Lung microvascular endothelial cell (primary cell): ENCODE data around the gene CRX. TPM values are rescaled to one million over a fixed set of nuclear protein-coding genes. Genes with fewer than 3 reads are reported as not detected.
"Not testable (repeated sequence)": the region's sequence is repeated elsewhere in the genome, so short reads cannot be mapped to it uniquely, and the experiment has no call there.

ENCODE experiments used
- DNase-seq, 2 donors: peaks; one replicate each; pipeline versions ENCODE4 v3.0.0 to v3.0.0-alpha.2; 2010; ENCODE audit warnings: low read depth in 2 of 2
- total RNA-seq: library from RNA; depleted of rRNA; stranded (reverse); fragments of >200 nt; gene quantifications from 2 replicates; pipeline ENCODE4 v1.2.1, GENCODE V29; 2014

CRX gene
- total RNA-seq, 1 donor from 2014 or later = not detected

DNA sequence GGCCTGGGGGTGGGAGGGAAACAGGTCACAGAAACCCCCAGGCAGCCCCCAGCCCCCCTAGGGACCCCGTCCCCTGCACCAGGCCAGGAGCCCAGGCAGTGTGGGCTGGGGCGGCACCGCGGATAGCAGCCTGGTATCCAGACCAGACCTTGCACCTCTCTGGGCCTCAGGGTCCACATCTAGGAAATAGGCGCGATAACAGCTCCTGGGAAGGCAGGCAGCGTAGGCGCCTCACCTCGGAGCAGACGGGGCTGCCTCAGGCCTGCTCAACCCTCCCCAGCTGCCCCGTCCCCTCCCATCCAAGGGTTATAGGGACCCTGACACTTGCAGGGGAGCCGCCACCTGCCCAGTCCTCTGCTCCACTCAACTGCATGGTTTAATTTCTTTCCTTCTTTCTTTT lies 18.1 kb upstream of the CRX start:
- DNase-seq = not testable (repeated sequence)

DNA sequence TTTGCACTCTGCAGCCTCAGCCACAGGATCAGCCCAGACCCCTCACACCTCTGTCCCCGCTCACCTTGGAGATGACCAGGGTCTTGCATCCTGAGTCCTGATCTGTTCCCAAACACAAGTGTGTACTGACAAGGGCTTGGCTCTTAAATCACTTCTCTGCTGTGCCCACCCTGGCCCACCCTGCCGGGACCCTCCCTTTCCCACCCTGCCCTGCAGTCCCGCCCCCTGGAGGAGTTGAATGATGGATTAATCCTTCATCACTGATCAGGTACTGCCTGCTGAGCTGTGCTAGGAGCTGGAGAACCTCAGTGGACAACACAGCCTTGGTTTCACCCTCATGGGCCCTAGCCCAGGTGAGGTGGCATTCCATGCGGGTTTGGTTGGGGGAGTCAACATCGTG lies 17.3 kb upstream of the CRX start, which contains the start of gene TPRX1:
TSS of gene TPRX1 (minus strand) at position 101 of the 400 bp plus-strand sequence. CDS start at position 89, 12 bp downstream.
- not testable (repeated sequence) for DNase-seq

- DNase-seq = no peak
These were observed 16.4 kb upstream of the CRX start for GRCh38 chr19:47805313-47805712.

GRCh38 chr19:47806435-47806834 lies 15.3 kb upstream of the CRX start:
- DNase-seq = no peak

GRCh38 chr19:47813304-47813994 lies 8.3 kb upstream of the CRX start:
- peak; percentile 36 to 68 for DNase-seq

- no peak for DNase-seq
These were observed 7.8 kb upstream of the CRX start for GRCh38 chr19:47813995-47814328.

GRCh38 chr19:47816270-47816669 lies 5.5 kb upstream of the CRX start:
- DNase-seq = not testable (repeated sequence)

- not testable (repeated sequence) for DNase-seq
These were observed 3.5 kb upstream of the CRX start for GRCh38 chr19:47818221-47818620.

- no peak for DNase-seq
These were observed 1.9 kb upstream of the CRX start for GRCh38 chr19:47819858-47820257.

GRCh38 chr19:47820410-47820809 lies 1.3 kb upstream of the CRX start:
- DNase-seq = no peak

DNA sequence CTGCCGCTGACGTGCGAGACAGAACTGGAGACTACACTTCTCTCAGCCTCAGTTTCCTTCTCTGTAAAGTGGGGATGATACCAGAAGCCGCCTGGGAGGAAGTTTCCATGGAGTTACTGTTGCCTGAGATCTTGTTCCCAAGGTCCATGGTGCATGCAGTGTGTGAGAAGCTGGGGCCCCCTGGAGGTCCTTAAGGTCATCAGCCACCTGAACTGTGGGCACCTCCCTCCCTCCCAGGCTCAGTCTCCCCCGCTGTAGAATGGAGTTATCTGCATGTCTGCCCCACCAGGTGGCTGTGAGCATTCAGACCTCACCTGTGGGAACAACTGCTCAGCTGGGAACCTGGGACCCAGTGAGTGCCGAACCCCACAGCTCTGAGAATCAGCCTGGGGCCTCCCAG lies 2.7 kb downstream of the CRX start:
- no peak for DNase-seq

GRCh38 chr19:47826800-47827199 lies 5.1 kb downstream of the CRX start:
- DNase-seq = no peak

DNA sequence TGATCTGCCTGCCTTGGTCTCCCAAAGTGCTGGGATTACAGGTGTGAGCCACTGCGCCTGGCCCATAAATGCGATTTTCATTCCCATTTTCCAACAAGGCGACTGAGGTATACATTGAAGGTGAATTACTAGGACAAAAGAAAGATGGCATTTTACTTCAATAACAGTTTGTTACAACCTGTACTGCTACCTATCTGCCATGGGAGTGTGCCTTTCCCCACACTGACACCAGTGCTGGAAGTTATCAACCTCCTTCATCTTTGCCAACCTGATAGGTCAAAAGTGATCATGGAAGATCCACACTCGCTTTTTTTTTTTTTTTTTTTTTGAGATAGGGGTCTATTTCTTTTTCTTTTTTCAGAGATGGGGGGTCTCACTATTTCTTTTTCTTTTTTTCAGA lies 11.0 kb downstream of the CRX start:
- no peak for DNase-seq

DNA sequence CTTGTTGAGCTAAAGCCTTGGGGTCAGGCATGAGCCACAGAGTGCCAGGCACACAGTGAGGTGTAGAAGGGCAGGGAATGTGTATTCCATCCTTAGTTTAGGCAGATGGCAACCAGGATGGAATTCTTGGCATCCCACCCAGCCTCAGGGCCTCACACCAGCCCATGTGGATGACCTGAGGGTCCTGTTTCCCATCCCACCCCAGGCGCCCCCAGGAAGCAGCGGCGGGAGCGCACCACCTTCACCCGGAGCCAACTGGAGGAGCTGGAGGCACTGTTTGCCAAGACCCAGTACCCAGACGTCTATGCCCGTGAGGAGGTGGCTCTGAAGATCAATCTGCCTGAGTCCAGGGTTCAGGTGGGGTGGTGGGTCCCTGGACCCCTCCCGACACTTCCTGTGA lies 14.3 kb downstream of the CRX start:
- no peak for DNase-seq

- no peak for DNase-seq
These were observed 17.7 kb downstream of the CRX start for GRCh38 chr19:47839411-47839810.

DNA sequence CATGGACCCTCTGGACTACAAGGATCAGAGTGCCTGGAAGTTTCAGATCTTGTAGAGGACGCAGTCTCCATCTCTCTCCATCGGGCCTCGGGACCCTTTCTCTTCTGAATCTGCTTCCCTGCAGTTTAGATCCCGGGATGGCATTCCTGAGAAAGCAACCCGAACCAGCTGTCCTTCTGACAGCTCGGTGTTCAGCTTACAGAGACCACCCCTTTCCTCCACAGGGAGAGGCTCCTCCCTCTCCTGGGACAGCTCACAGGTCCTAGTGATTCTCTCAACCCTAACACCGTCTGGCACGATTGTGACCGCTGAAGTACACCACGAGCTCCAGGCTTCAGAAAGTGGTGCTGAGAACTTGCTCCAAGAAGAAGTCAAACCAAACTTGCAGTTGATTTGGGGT lies 18.2 kb downstream of the CRX start:
- no peak for DNase-seq

- DNase-seq = no peak
These were observed 21.2 kb downstream of the CRX start for GRCh38 chr19:47842941-47843340.

DNA sequence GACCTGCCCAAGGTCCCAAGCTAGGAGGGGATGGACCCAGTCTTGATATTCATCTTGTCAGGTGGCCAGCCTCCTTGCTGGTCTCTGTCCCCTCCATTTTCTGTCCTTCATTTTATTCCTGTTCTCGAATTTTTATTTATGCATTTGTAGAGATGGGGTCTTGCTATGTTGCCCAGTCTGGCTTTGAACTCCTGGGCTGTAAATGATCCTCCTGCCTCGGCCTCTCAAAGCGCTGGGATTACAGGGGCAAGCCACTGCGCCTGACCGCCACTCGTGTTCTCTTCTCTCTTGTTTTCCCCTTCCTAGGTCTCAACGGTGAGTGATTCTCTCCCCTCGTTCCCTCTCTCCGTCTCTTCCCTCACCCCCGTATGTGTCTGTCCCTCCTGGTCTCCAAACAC lies 26.7 kb downstream of the CRX start:
- no peak for DNase-seq

GRCh38 chr19:47848823-47849473 lies 27.2 kb downstream of the CRX start:
- DNase-seq = no peak

GRCh38 chr19:47853003-47853402 lies 31.3 kb downstream of the CRX start:
- no peak for DNase-seq

DNA sequence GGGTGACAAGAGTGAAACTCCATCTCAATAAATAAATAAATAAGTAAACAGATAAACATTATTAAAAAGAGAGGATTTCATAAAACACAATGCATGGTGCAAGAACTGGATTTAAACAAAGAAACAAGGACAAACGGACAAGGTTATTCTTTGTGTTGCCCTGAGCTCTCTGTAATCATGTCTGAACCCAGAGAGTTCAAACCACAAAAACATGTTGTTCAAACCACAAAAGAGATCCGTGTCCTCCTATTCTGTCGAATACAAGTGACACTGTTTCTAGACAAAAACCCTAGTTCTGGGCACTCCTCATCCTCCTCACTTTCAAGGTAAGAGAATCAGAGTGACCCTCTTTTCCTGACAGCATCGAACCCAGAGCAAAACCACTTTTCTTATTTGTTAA lies 32.7 kb downstream of the CRX start:
- no peak for DNase-seq

GRCh38 chr19:47858231-47858630 lies 36.5 kb downstream of the CRX start:
- peak in 1 of 2 donors; percentile 14 for DNase-seq

- not testable (repeated sequence) for DNase-seq
These were observed 37.0 kb downstream of the CRX start, which contains the start of gene TPRX2 for GRCh38 chr19:47858646-47859285. Gene TPRX2, plus strand, starts transcription at chr19:47859235. Its CDS starts 12 bp downstream, at chr19:47859247.
